Activated T-helper 2 cell treated with anti-CD3 and anti-CD28 coated beads, Interferon-gamma antibody, Interleukin-2, Interleukin-4, amounts not matched to agents 10 μg/mL and 5 μg/mL and 100 μg/mL, durations not matched to agents 14 hours and 24 hours and 36 hours (primary cell): ENCODE data around the gene OSM. TPM values are rescaled to one million over a fixed set of nuclear protein-coding genes. Genes with fewer than 3 reads are reported as not detected.
A peak's percentile ranks its signal among the peaks of the same experiment; 100 is the strongest.

ENCODE experiments used
- DNase-seq: peaks from one replicate; pipeline ENCODE4 v3.0.0; 2021; ENCODE audit warnings: low spot score
- H3K27ac Mint-ChIP-seq: one replicate; pipeline ENCODE4 v1.8.0; 2021; ENCODE audit warnings: mixed read lengths
- H3K27me3 Mint-ChIP-seq: one replicate; pipeline ENCODE4 v1.8.0; 2021; ENCODE audit warnings: low read depth, mixed read lengths
- H3K36me3 Mint-ChIP-seq: one replicate; pipeline ENCODE4 v1.8.0; 2021; ENCODE audit warnings: low read depth, mixed read lengths
- H3K4me1 Mint-ChIP-seq: one replicate; pipeline ENCODE4 v1.8.0; 2021; ENCODE audit warnings: low read depth, mixed read lengths
- H3K4me3 Mint-ChIP-seq: one replicate; pipeline ENCODE4 v1.8.0; 2021; ENCODE audit warnings: low read depth, mild to moderate bottlenecking, moderate library complexity, mixed read lengths
- H3K9me3 Mint-ChIP-seq: one replicate; pipeline ENCODE4 v1.8.0; 2021; ENCODE audit warnings: mixed read lengths
- intact Hi-C: fragments of 100-400 bp; cut with micrococcal nuclease; formaldehyde crosslinking; loops from one replicate; pipeline ENCODE4 v1.15.1; 2023
- total RNA-seq: library from RNA; stranded (reverse); gene quantifications from 2 replicates; pipeline ENCODE4 v1.2.3, GENCODE V29; 2022

The OSM gene
- total RNA-seq, 1 donor from 2014 or later: 148 TPM

- peak overlapping the region; percentile 84 for H3K27ac Mint-ChIP-seq
- intact Hi-C loops: loop anchor here (5.0 kb wide), 1 partner anchor 38 kb away; the partner anchor contains the start of gene CASTOR1
Measured at GRCh38 chr22:30249049-30250038, 17.3 kb downstream of the OSM start.

GRCh38 chr22:30248484-30248883 is 18.2 kb downstream of the OSM start:
- Mint-ChIP-seq H3K36me3 (peaks cover 28% of the 10 kb centered on the region), H3K27me3 (no peaks in the 10 kb centered on the region), H3K4me1 (peaks cover 69% of the 10 kb centered on the region), H3K9me3 (no peaks in the 10 kb centered on the region), H3K27ac (peak overlapping the region; percentile 84), H3K4me3 (peak overlapping the region; percentile 68)
- intact Hi-C loops: no loop called here
- no peak for DNase-seq

More at GRCh38 chr22:30249049-30250038, 17.3 kb downstream of the OSM start:
- H3K4me3 Mint-ChIP-seq: no peak overlapping the region
- peaks cover 20% of the 10 kb centered on the region for H3K36me3 Mint-ChIP-seq
- no peaks in the 10 kb centered on the region for H3K9me3 Mint-ChIP-seq
- DNase-seq: no peak
- peaks cover 62% of the 10 kb centered on the region for H3K4me1 Mint-ChIP-seq
- H3K27me3 Mint-ChIP-seq: no peaks in the 10 kb centered on the region

DNA sequence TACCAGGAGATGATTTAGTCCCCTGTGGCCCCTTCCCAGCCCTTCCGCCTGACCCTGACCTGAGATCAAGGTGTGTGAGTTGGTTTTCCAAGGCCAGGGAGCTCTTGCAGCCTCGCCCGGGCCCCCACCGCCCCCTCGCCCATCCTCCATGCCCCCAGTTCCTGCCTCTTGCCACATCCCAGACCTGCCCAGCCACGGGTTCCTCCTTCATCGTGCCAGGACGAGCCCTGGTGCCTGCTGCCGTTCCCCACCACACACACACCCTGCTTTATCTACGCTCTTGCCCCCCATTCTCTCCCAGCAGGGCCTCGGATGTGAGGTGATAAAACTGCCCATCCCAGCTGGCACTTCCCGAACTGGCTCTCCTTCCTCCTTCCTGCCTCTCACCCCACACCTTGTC is 18.7 kb downstream of the OSM start:
- Mint-ChIP-seq H3K27me3 (no peaks in the 10 kb centered on the region), H3K27ac (peak overlapping the region; percentile 84), H3K4me3 (peak overlapping the region; percentile 79), H3K9me3 (no peaks in the 10 kb centered on the region), H3K4me1 (peaks cover 72% of the 10 kb centered on the region), H3K36me3 (peaks cover 33% of the 10 kb centered on the region)
- no peak for DNase-seq
- intact Hi-C loops: loop anchor here (2.0 kb wide), 4 partner anchors 19 to 139 kb away; partner anchors contain the start of gene OSM

DNA sequence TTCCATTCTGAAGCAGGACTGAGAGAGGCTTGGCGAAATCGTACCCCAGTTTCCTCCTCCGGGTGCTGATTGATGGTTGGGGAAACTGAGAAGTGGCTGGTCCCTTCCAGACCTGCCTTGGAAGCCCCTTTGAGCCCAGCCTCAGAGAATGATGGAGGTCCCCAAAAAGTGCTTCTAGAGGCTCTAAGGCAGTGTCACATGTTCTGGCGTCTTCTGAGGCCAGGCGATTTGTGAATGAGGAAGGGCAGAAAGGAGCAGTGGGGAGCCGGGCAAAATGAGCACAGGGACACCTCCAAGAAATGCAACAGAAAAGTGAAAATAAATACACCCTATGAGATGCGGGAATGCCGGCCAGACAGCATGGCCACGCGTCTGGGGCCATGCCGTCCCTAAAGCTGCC is 19.1 kb downstream of the OSM start:
- DNase-seq: no peak
- peak overlapping the region; percentile 84 for H3K27ac Mint-ChIP-seq
- intact Hi-C loops: loop anchor here (2.0 kb wide), 4 partner anchors 19 to 139 kb away; partner anchors contain the start of gene OSM
- H3K4me1 Mint-ChIP-seq: peaks cover 72% of the 10 kb centered on the region
- H3K4me3 Mint-ChIP-seq: peak overlapping the region; percentile 79
- no peaks in the 10 kb centered on the region for H3K9me3 Mint-ChIP-seq
- H3K27me3 Mint-ChIP-seq: no peaks in the 10 kb centered on the region
- H3K36me3 Mint-ChIP-seq: peaks cover 37% of the 10 kb centered on the region

- no peaks in the 10 kb centered on the region for H3K27me3 Mint-ChIP-seq
- peak overlapping the region; percentile 84 for H3K27ac Mint-ChIP-seq
- H3K4me1 Mint-ChIP-seq: peaks cover 67% of the 10 kb centered on the region
- H3K36me3 Mint-ChIP-seq: peaks cover 44% of the 10 kb centered on the region
- DNase-seq: no peak
- intact Hi-C loops: loop anchor here (2.0 kb wide), 4 partner anchors 20 to 138 kb away; partner anchors contain the start of gene OSM
- no peaks in the 10 kb centered on the region for H3K9me3 Mint-ChIP-seq
- peak overlapping the region; percentile 79 for H3K4me3 Mint-ChIP-seq
Measured at GRCh38 chr22:30246814-30247376, 19.8 kb downstream of the OSM start.

DNA sequence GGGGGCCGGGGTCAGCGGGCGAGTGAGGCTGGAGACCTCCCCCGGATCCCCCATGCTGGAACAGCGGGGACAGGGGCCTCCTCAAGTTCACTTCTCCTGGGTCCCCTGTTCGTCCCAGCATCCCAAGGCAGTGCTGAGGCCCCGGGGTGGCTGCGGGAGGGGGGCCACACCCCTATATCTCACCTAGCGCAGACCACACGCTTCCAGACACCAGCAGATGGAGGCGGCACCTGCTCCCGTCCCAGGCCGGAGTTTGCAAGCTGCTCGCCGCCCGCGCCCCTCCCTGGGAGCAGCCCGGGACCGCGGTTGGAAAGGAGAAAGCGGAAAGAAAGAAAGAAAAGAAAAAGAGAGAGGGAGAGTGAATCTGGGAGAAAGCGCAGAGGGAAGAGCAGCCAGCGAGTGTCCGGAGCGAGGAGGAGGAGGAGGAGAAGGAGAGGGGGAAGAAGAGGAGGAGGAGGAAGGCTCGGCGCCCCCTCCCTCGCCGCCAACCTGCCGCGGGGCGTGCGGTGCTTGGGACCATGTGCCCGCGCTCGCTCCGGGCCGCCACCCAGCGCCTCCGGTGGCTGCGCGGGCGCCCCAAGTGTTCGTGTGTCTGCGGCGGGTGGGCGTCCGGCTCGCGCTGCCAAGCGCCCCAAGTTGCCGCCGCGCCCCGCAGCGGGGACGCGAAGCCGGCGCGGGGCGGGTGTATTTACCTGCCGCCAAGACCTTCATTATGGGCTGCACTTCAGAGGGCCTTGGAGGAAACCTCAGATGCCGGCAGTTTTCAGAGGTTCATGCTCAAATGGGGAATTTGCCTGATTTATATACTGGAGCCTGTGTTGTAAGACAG is 20.5 kb downstream of the OSM start, which contains the start of gene LIF:
Gene LIF (minus strand): TSS at position 775 of the 829 bp plus-strand sequence. CDS start 64 bp downstream, at position 711.
- DNase-seq: peak; percentile 65
- Mint-ChIP-seq H3K27me3 (no peaks in the 10 kb centered on the region), H3K27ac (peak within 1 kb of the TSS; percentile 99), H3K36me3 (peaks cover 51% of the 10 kb centered on the region), H3K4me3 (peak within 1 kb of the TSS; percentile 99), H3K4me1 (peaks cover 66% of the 10 kb centered on the region), H3K9me3 (no peaks in the 10 kb centered on the region)
- intact Hi-C loops: loop anchor here (2.0 kb wide), 4 partner anchors 21 to 137 kb away; partner anchors contain the start of gene OSM

GRCh38 chr22:30245181-30245984 is 21.3 kb downstream of the OSM start:
- Mint-ChIP-seq H3K9me3 (no peaks in the 10 kb centered on the region), H3K36me3 (peaks cover 59% of the 10 kb centered on the region), H3K4me1 (peaks cover 65% of the 10 kb centered on the region), H3K27me3 (no peaks in the 10 kb centered on the region), H3K4me3 (peak overlapping the region; percentile 99), H3K27ac (peak overlapping the region; percentile 99)
- no peak for DNase-seq
- intact Hi-C loops: no loop called here

DNA sequence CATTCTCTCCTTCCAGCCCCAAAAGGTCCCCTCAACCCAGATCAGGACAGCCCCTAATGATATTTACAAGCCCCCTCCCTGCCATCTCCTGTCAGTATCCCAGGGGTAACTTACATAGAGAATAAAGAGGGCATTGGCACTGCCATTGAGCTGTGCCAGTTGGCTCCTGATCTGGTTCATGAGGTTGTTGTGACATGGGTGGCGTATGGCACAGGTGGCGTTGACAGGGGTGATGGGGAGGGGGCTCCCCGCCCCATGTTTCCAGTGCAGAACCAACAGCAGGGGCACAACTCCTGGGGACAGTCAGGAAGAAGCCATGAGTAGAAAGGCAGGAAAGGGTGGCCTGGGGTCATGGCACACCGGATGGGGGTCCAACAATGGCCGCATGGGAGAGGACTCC is 22.0 kb downstream of the OSM start:
- no peak for DNase-seq
- H3K4me1 Mint-ChIP-seq: peaks cover 57% of the 10 kb centered on the region
- H3K27me3 Mint-ChIP-seq: no peaks in the 10 kb centered on the region
- peak overlapping the region; percentile 99 for H3K27ac Mint-ChIP-seq
- intact Hi-C loops: no loop called here
- H3K36me3 Mint-ChIP-seq: peaks cover 60% of the 10 kb centered on the region
- peak overlapping the region; percentile 99 for H3K4me3 Mint-ChIP-seq
- H3K9me3 Mint-ChIP-seq: no peaks in the 10 kb centered on the region

DNA sequence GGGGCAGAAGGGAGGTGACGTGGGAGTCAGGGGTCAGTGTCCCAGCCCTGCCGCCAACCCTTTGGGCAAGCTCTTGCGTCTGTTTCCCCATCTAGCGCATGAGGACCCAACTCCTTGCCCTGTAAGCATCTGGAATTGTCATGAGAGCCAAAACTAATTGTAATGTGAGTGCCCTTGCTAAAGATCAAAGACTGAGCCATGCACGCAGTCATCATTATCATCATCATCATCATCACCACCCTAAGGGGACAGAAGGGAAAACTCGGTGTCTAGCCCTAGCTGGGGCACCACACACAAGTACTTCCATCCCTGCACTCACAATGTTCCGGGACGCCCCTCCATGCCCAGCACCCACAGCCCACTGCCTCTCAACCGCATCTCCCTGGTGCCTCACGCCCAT is 22.6 kb downstream of the OSM start:
- Mint-ChIP-seq H3K27me3 (no peaks in the 10 kb centered on the region), H3K4me3 (peak overlapping the region; percentile 99), H3K9me3 (no peaks in the 10 kb centered on the region), H3K36me3 (peaks cover 63% of the 10 kb centered on the region), H3K4me1 (peaks cover 56% of the 10 kb centered on the region), H3K27ac (peak overlapping the region; percentile 99)
- DNase-seq: no peak
- intact Hi-C loops: no loop called here

DNA sequence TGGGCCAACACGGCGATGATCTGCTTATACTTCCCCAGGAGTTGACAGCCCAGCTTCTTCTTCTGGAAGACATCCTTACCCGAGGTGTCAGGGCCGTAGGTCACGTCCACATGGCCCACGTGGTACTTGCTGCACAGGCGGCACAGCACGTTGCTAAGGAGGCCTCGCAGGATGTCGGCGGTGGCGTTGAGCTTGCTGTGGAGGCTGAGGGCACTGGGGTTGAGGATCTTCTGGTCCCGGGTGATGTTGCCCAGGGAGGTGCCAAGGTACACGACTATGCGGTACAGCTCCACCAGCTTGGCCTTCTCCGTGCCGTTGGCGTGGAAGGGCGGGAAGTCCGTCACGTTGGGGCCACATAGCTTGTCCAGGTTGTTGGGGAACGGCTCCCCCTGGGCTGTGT is 23.0 kb downstream of the OSM start:
- H3K9me3 Mint-ChIP-seq: no peaks in the 10 kb centered on the region
- intact Hi-C loops: no loop called here
- DNase-seq: no peak
- H3K4me3 Mint-ChIP-seq: peak overlapping the region; percentile 99
- peak overlapping the region; percentile 99 for H3K27ac Mint-ChIP-seq
- peaks cover 59% of the 10 kb centered on the region for H3K4me1 Mint-ChIP-seq
- no peaks in the 10 kb centered on the region for H3K27me3 Mint-ChIP-seq
- peaks cover 63% of the 10 kb centered on the region for H3K36me3 Mint-ChIP-seq

DNA sequence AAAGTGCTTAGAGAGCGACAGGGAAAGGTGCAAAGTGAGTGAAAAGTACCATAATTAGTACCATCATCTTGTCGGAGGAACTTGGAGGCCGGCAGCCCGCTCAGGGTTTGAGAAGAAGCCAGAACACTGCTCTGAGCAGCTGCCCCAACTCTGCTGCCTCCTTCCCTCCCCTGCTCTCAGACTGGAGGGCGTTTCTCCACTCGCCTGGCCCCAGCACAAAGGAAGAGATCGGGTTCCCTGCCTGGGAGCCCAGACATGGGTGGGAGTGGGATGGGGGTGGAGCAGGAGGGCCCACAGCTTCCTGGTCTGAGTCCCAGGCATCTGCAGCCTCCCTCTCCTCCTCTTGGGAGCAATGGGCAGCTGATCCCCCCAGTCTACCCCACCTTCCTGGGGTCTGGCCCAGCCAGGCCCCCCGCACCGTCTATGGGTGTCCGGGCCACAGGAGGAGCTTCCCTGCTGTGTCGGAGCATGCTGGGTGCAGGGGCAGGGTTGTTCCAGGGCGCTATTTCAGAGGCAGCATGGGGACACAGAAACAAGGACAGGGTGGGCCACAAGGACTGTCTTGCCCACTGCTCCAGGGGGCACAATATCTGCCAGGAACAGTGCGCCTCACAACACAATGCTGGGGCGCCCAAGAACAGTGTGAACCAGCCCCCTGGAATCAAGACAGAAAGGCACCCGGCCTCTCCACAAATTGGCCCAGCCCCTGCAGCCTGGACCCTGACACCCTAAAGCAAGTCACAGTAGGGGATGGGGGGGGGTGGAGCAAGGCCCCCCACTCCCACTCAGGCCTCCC is 24.9 kb downstream of the OSM start:
- H3K27me3 Mint-ChIP-seq: no peaks in the 10 kb centered on the region
- DNase-seq: no peak
- H3K4me3 Mint-ChIP-seq: peak overlapping the region; percentile 99
- peak overlapping the region; percentile 58 for H3K27ac Mint-ChIP-seq
- H3K36me3 Mint-ChIP-seq: peaks cover 63% of the 10 kb centered on the region
- H3K9me3 Mint-ChIP-seq: no peaks in the 10 kb centered on the region
- intact Hi-C loops: no loop called here
- H3K4me1 Mint-ChIP-seq: peaks cover 50% of the 10 kb centered on the region
